Prostate gland (tissue), 2 donors: Measurements from ENCODE around the gene ITGB5.

ENCODE experiments used
- POLR2A ChIP-seq: fragments of 450-650 bp; IDR thresholded peaks from one replicate; pipeline ENCODE4 v1.6.1; 2016; ENCODE audit warnings: antibody characterized with exemption, mild to moderate bottlenecking
- POLR2AphosphoS5 ChIP-seq: sonication (generic); formaldehyde crosslinking; IDR thresholded peaks from one replicate; pipeline ENCODE4 v1.6.1; 2017; ENCODE audit warnings: antibody characterized with exemption
- TF ChIP-seq, protein P1 (sequence below), 4 experiments: fragments of 200-600 bp in 2 of 4; fragments of 450-650 bp in 2 of 4; sonication (generic) in 2 of 4; IDR thresholded peaks; 1 replicate in 3 of 4; 2 replicates in 1 of 4; pipeline ENCODE4 v1.5.1; 2016 to 2019; ENCODE audit warnings: antibody characterized with exemption in 4 of 4, mild to moderate bottlenecking in 2 of 4, moderate library complexity in 2 of 4

DNA sequence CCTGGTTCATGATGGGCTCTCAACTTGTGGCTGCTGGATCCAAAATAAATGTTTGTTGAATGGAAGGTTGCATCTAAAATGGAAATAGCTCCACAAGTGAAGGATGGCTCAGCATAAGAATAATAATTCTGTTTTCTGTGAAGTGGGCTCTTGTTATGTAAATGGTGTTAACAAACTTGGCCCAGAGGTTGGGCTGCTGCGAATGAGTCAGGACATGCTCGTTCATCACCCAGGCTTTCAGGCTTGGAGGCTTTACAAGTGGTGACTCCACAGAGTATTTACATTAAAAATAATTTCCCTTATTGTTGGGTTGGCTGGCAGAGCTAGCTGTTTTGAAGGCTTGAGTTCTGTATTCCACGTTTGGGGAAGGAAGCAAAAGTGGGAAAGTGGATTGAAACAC, 60.5 kb downstream of the ITGB5 start:
- TF ChIP-seq, protein P1, sequence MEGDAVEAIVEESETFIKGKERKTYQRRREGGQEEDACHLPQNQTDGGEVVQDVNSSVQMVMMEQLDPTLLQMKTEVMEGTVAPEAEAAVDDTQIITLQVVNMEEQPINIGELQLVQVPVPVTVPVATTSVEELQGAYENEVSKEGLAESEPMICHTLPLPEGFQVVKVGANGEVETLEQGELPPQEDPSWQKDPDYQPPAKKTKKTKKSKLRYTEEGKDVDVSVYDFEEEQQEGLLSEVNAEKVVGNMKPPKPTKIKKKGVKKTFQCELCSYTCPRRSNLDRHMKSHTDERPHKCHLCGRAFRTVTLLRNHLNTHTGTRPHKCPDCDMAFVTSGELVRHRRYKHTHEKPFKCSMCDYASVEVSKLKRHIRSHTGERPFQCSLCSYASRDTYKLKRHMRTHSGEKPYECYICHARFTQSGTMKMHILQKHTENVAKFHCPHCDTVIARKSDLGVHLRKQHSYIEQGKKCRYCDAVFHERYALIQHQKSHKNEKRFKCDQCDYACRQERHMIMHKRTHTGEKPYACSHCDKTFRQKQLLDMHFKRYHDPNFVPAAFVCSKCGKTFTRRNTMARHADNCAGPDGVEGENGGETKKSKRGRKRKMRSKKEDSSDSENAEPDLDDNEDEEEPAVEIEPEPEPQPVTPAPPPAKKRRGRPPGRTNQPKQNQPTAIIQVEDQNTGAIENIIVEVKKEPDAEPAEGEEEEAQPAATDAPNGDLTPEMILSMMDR (IDR thresholded peaks at IDR 0.05) = no peak
- TF ChIP-seq POLR2A (no peak), POLR2AphosphoS5 (peak; percentile 39)
